GM18951 (cell line): Measurements from ENCODE around the gene EIF1AX.
"Not testable (repeated sequence)": the region's sequence is repeated elsewhere in the genome, so short reads cannot be mapped to it uniquely, and the experiment has no call there.

ENCODE experiments used
- POLR2A ChIP-seq: IDR thresholded peaks from 4 replicates; pipeline ENCODE4 v1.6.1; 2011; ENCODE audit warnings: mild to moderate bottlenecking; ENCODE audit not compliant: insufficient read length, insufficient read depth; ENCODE audit errors: extremely low read depth
- in situ Hi-C: fragments of 300-500 bp; cut with MboI; formaldehyde crosslinking; loops from one replicate; pipeline ENCODE4 v1.12.0; 2022; ENCODE audit warnings: low sequenced_read_pairs, mixed read lengths, inconsistent platforms; ENCODE audit not compliant: unreplicated experiment

Gene EIF1AX, protein sequence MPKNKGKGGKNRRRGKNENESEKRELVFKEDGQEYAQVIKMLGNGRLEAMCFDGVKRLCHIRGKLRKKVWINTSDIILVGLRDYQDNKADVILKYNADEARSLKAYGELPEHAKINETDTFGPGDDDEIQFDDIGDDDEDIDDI

DNA sequence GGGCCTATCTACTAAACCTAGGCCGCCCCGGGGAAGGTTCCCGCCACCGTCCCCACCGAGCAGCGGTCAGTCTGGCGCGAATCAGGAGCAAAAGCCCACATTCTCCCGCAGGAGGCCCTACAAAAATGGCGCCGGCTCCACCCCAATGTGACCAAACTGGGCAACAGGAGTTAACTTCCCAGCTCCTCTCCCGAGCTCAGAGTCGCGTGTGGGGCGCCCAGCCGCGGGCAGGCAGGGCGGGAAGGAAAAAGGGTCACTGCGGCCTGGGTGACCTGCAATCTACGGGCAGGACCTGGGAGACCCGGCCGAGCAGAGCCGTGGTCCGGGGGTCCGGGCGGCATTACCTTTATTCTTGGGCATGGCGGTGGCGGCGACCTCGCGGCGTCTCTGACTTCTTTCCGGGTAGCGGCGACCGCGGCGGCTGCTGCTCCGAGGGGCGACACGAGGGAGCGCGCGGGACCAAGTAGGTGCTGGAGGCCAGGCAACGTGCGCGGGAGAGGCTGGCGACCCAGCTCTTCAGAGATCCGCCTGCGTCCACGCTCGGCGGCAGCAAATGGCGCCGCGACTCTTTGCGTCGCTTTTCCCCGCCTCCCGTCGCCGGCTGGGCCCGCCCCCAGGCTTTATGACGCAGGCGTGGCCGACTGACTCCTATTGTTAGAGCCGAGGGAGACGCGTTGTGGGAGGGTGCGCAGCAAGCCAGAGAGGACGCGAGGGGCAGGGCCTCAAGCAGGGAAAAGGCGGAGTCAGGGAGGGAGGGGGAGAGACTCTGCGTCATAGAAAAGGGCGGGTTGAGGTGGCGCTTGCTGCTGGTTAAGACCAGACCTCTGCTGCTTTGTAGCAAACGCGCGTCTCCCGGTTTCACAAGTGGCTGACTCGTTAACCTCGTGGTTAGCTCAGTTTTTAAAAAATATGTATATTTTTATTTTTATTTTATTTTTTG is at the start of gene EIF1AX:
TSS of gene EIF1AX (minus strand) at position 558 of the 940 bp plus-strand sequence. CDS start at position 360, 198 bp downstream.
- in situ Hi-C loops = no loop called here
- TF ChIP-seq POLR2A = peak; percentile 78

DNA sequence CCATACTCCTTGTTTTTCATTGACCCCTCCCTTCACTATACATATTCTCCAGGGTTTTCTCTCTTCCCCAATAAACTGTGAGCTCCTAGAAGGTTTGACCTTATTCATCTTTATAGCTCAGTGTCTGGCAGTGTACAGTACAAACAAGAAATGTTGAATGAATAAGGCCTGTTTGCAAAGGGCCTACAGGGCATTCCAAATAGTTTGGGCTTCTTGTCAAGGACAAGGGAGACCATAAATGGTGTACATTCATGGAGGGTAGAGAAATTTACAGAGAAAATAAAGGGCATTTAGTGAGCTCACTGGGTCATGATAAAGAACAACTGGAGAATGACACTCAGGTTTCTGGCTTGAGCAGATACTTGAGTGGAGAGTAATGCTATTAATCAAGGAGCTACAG is 47.5 kb upstream of the EIF1AX start:
- no peak for TF ChIP-seq POLR2A
- in situ Hi-C loops = no loop called here

DNA sequence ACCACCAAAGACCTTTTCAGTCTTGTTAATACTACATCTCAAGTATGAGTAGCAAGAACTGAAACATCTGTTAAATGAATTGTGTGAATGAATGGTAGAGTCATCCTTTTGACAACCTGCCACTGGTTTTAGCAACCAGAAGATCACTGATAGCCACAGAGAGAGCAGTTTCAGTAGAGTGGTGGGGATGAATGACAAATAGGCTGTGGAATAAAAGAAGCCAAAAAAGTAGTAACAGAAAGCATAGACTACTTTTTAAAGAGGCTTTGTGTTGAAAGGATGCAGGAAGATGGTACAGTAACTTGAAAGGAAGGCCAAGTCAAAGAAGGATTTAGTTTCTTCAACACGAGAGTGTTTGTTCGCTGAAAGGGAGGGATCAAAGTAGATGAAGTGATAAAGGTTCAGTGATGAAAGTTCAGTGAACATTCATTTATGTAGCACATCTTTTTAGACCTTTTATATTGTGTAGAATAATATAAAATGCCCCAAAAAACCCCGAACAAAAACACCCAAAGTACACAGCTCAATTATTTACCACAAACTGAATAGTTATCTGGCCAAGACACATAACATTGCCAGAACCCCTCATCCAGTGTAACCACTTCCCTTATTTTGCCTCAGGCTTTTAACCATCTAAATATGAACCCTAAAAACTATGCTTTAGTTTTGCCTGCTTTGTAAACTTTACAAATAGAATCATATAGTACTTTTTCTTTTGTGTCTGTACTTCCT is 40.1 kb upstream of the EIF1AX start:
- TF ChIP-seq POLR2A = no peak
- in situ Hi-C loops = no loop called here

DNA sequence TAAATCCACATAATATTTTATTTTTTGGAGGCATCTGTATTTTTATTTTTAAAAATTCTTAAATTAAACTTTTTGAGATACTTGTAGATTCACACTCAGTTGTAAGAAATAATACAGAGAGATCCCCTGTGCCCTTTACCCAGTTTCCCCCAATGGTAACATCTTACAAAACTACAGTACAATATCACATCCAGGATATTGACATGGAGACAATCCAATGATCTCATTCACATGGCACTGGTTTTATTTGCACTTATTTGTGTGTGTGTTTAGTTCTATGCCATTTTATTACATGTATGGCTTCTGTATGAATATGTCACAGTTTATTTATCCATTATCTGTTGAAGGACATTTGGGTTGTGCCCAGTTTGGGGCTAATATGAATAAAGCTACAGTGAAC is 35.5 kb upstream of the EIF1AX start:
- in situ Hi-C loops = no loop called here
- no peak for TF ChIP-seq POLR2A

DNA sequence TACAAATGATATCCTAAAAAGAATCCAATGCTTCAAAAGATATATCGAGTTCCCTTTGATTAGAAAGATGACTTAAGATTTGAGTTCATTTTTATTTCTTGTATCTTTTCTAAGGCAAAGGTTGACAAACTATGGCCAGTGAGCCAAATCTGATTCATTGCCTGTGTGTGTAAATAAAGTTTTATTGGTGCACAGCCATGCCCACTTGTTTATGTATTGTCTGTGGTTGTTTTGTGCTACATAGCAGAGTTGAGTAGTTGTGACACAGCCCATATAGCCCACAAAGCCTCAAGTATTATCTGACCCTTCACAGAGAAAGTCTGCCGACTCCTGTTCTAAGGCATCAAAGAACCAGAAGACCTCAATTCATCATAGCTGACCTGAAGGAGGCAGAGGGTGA is 32.2 kb upstream of the EIF1AX start:
- TF ChIP-seq POLR2A = no peak
- in situ Hi-C loops = no loop called here

DNA sequence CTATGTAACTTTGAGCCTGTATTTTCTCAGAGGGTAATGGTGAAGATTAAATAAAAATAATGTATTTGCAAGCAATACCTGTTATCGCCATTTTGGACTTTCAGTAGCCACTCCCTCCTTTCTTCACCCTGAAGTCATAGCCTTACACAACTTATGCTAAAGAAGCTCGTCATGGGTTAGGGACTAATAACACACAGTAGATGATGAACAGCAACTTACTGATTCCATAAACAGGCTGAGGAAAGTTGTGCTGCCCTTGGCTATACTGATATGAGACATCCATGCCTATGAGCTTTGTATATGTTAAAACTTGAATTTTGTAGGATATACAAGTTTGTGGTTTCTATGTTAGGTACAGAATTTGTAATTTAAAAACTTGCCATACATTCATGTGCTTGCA is 31.7 kb upstream of the EIF1AX start:
- no peak for TF ChIP-seq POLR2A
- in situ Hi-C loops = no loop called here

DNA sequence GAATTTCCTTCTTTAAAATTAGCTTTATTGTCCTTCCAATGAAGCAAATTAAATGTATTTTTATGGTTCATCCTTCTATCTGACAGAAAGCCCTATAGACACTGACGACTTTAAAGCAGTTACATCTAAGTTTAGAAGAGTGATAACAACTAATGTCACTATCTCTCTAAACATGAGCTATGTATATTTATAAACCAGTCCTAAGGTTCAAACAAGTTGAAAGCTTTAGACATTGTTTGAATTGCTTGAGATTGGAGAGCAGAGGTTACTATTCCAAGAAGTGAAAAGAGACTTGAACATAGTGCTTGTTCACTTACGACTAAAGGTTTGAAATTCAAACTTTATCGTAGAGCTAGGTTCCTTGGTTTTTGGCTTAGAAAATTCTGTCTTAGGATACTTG is 30.2 kb upstream of the EIF1AX start:
- in situ Hi-C loops = no loop called here
- no peak for TF ChIP-seq POLR2A

DNA sequence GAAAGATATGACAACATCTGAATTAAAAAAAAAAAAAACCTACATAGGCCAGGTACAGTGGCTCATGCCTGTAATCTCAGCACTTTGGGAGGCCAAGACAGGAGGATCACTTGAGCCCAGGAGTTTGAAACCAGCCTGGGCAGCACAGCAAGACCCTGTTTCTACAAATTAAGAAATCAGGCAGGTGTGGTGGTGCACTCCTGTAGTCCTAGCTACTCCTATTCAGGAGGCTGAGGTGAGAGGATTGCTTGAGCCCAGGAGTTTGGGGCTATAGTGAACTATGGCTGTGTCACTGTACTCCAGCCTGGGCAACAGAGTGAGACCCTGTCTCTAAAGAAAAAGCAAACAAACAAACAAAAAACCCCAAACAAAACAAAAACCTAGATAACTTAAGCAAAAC is 20.9 kb upstream of the EIF1AX start:
- in situ Hi-C loops = not testable (repeated sequence)

DNA sequence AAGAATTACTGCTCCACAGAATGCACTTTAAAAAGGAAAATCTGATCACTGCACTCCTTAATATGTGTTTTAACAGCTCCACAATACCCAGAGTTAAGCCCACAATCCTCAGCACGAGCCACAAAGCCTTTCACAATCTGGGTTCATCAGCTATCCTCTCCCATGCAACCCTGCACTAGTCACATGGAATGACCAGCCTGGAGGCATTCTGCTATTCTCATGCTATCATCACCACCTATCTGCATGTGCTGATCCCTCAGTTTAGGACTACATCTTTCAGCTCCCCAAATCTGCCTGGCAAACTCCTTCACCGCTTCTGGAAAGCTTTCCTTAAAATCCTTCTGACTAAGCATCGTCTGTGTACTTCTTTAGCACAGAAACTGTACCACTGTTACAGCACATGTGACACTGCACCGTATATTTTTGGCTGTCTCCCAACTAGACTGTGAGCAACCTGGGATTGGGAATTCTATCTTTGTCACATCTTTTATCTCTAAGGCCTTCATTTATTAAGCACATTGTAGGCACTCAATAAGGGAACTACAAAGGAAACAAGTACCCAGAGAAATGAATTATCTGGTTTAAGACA is 18.3 kb upstream of the EIF1AX start:
- no peak for TF ChIP-seq POLR2A
- in situ Hi-C loops = no loop called here

DNA sequence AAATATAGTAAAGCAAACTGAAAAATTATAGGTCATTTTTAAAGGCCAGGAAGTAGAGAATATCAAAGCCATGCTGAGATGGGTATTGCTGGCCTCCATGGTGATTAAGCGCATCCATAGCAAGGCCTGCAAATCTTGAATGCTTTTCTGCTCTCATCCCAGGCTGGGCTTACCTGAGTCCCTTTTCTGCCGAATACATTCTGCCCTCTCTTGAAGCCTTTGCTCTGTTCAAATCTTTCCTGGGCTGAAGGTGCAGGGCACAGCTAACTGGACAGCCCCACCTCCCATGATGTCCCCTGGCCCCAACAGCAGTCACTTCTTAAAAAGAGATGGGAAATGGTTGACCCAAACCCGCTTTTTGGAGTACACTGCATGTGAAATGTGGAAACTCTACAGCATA is 10.1 kb upstream of the EIF1AX start:
- TF ChIP-seq POLR2A = no peak
- in situ Hi-C loops = no loop called here

DNA sequence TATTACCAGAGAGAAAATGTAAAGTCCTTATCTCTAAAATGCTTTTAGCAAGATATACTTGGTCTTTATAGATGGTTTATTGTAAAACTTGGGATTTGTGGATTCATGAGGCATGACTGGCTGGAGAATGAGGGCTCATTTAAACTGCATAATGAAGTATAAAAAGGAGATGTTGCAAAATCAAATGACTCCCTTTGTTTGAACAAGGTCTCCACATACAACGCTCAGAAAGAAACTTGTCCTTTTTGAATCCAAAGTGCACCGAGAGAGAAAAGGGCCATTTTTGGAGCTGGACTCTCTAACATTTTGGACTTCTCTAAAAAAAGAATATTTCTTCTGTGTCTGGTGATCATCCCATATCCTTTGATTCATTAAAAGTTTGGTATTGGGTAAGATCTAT is 7.7 kb upstream of the EIF1AX start:
- in situ Hi-C loops = no loop called here
- no peak for TF ChIP-seq POLR2A

DNA sequence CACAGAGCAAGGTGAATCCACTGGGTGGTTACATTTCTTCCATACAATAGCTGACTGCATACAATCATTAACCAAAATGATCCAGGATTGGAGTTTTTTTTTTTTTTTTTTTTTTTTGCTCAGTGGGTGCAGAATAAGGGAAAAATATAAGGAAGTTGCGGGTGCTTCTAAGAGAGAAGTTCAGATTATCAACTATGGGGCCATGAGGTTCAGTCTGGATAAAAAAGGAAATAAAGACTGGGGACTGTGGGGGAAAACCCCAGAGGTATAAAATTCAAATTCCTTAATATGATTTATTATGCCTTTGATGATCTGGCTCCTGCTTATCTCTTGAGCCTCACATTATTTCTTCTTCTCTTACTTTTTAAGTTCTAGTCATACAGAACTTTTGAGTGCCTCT is 5.9 kb upstream of the EIF1AX start:
- in situ Hi-C loops = no loop called here
- no peak for TF ChIP-seq POLR2A

DNA sequence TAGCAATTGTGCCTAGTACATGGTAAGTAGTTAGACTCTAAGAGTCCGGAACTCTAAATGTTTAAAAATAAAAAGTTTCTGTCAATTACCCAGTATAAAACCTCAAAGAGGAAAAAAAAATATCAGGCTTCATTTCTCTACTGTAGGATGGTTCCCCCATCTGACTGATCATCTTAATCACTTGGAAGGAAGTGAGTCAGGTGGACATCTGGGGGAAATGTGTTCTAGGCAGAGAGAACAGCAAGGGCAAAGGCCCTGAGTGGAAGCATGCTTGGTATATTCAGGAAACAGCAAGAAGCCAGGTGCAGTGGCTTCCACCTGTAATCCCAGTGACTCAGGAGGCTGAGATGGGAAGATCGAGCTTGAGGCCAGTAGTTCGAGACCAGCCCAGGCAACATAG is 2.9 kb upstream of the EIF1AX start:
- in situ Hi-C loops = no loop called here
- no peak for TF ChIP-seq POLR2A
